H1 (cell line): Measurements from ENCODE around the gene PPP2R2C. TPM values are rescaled to one million over a fixed set of nuclear protein-coding genes. Genes with fewer than 3 reads are reported as not detected.

Source experiments
- CTCF ChIA-PET: fragments of 300-600 bp; sonication (Branson Sonifier 250); formaldehyde crosslinking; loops from one replicate; lab custom pipeline; 2021; ENCODE audit not compliant: partially characterized antibody; lab: Charles Lee
- POLR2A ChIA-PET: fragments of 300-600 bp; sonication (Branson Sonifier 250); formaldehyde crosslinking; loops from one replicate; lab custom pipeline; 2021; ENCODE audit warnings: inconsistent platforms; ENCODE audit not compliant: partially characterized antibody; lab: Charles Lee
- DNase-seq, 2 experiments: peaks; one replicate each; pipeline versions ENCODE4 v3.0.0 to v3.0.0-alpha.2; 2010 to 2022; ENCODE audit warnings: low spot score in 2 of 2, low read depth in 1 of 2, mixed read lengths in 1 of 2
- FAIRE-seq: peaks from 2 replicates; lab custom pipeline; 2011; peaks lifted over from hg19 to GRCh38; lab: Jason Lieb, UNC
- H2AFZ ChIP-seq: 2 replicates; pipeline ENCODE4 v1.8.1; 2012; ENCODE audit warnings: low read length, inconsistent platforms
- H2AK5ac ChIP-seq: 2 replicates; pipeline ENCODE4 v1.6.1; 2013; ENCODE audit warnings: low read depth, low read length
- H2BK120ac ChIP-seq: replicated peaks from 2 replicates; pipeline ENCODE3; 2013; ENCODE audit warnings: low read depth, low read length, inconsistent platforms
- H2BK12ac ChIP-seq: 2 replicates; pipeline ENCODE4 v1.6.1; 2013; ENCODE audit warnings: low read depth, low read length
- H2BK15ac ChIP-seq: 2 replicates; pipeline ENCODE4 v1.6.1; 2013; ENCODE audit warnings: low read length
- H2BK20ac ChIP-seq: 2 replicates; pipeline ENCODE4 v1.6.1; 2013; ENCODE audit warnings: low read length
- H2BK5ac ChIP-seq: 2 replicates; pipeline ENCODE4 v1.6.1; 2013; ENCODE audit warnings: low read depth, low read length
- H3K14ac ChIP-seq: 2 replicates; pipeline ENCODE4 v1.6.1; 2013; ENCODE audit warnings: inconsistent platforms; ENCODE audit not compliant: insufficient read length
- H3K18ac ChIP-seq: 2 replicates; pipeline ENCODE4 v1.6.1; 2013; ENCODE audit warnings: low read length; ENCODE audit errors: extremely low read depth
- H3K23ac ChIP-seq: 2 replicates; pipeline ENCODE4 v1.6.1; 2013; ENCODE audit warnings: inconsistent platforms; ENCODE audit not compliant: insufficient read length
- H3K23me2 ChIP-seq: 2 replicates; pipeline ENCODE4 v1.6.1; 2013; ENCODE audit warnings: low read depth, low read length
- H3K27ac ChIP-seq: 2 replicates; pipeline ENCODE4 v1.6.1; 2011; ENCODE audit warnings: low read depth, low read length, inconsistent platforms
- H3K27me3 ChIP-seq, 4 experiments: replicated peaks in 1 of 4; 1 replicate in 1 of 4; 2 replicates in 3 of 4; pipeline versions ENCODE4 v1.6.1 to v1.8.1; 2011 to 2013; ENCODE audit warnings: low read length in 3 of 4, mild to moderate bottlenecking in 3 of 4, inconsistent platforms in 2 of 4, mixed read lengths in 2 of 4, moderate library complexity in 1 of 4; ENCODE audit not compliant: control insufficient read depth in 3 of 4, insufficient read depth in 3 of 4; ENCODE audit errors: extremely low read depth in 1 of 4
- H3K36me3 ChIP-seq, 4 experiments: 2 replicates each; pipeline versions ENCODE4 v1.6.1 to v1.8.1; 2011 to 2013; ENCODE audit warnings: mild to moderate bottlenecking in 4 of 4, low read length in 3 of 4, moderate library complexity in 2 of 4, control low read depth in 1 of 4, inconsistent platforms in 1 of 4; ENCODE audit not compliant: insufficient read depth in 4 of 4, control insufficient read depth in 2 of 4
- H3K4ac ChIP-seq: replicated peaks from 2 replicates; pipeline ENCODE3; 2013; ENCODE audit warnings: low read length, low read depth, mixed read lengths, inconsistent platforms; ENCODE audit not compliant: insufficient read length
- H3K4me1 ChIP-seq, 4 experiments: replicated peaks in 1 of 4; 1 replicate in 1 of 4; 2 replicates in 3 of 4; pipeline versions ENCODE4 v1.6.1 to v1.8.1; 2011 to 2013; ENCODE audit warnings: low read length in 3 of 4, inconsistent platforms in 2 of 4, mixed read lengths in 1 of 4; ENCODE audit not compliant: insufficient read depth in 4 of 4, control insufficient read depth in 3 of 4
- H3K4me2 ChIP-seq, 2 experiments: 2 replicates each; pipeline versions ENCODE4 v1.6.1 to v1.8.1; 2011 to 2013; ENCODE audit warnings: low read depth in 2 of 2, low read length in 2 of 2, control low read depth in 1 of 2, inconsistent platforms in 1 of 2, mild to moderate bottlenecking in 1 of 2; ENCODE audit not compliant: insufficient read depth in 1 of 2
- H3K4me3 ChIP-seq, 4 experiments: fragments of 200-600, 300-600 bp in 1 of 4; sonication (generic), shearing (Covaris generic), sonication (Bioruptor Twin) in 1 of 4; 2 replicates each; pipeline versions ENCODE4 v1.5.1 to v1.8.1; 2011 to 2016; ENCODE audit warnings: low read length in 4 of 4, low read depth in 3 of 4, control low read depth in 2 of 4, inconsistent platforms in 2 of 4, mild to moderate bottlenecking in 2 of 4, mixed read lengths in 1 of 4, moderate library complexity in 1 of 4; ENCODE audit not compliant: insufficient read depth in 2 of 4; ENCODE audit errors: extremely low read depth in 1 of 4
- H3K56ac ChIP-seq: replicated peaks from 2 replicates; pipeline ENCODE3; 2013; ENCODE audit warnings: low read depth, mild to moderate bottlenecking, mixed read lengths, low read length, inconsistent platforms; ENCODE audit not compliant: insufficient read length
- H3K79me1 ChIP-seq: 2 replicates; pipeline ENCODE4 v1.6.1; 2013; ENCODE audit warnings: low read depth, low read length, control low read depth
- H3K79me2 ChIP-seq, 2 experiments: 2 replicates each; pipeline versions ENCODE4 v1.6.1 to v1.8.1; 2012 to 2013; ENCODE audit warnings: low read length in 2 of 2, mild to moderate bottlenecking in 2 of 2, inconsistent platforms in 1 of 2; ENCODE audit not compliant: insufficient read depth in 2 of 2, control insufficient read depth in 1 of 2
- H3K9ac ChIP-seq, 4 experiments: replicated peaks in 1 of 4; 1 replicate in 1 of 4; 2 replicates in 3 of 4; pipeline versions ENCODE4 v1.6.1 to v1.8.1; 2011 to 2013; ENCODE audit warnings: low read depth in 3 of 4, low read length in 3 of 4, control low read depth in 2 of 4, mild to moderate bottlenecking in 2 of 4, moderate library complexity in 2 of 4, inconsistent platforms in 1 of 4; ENCODE audit errors: extremely low read depth in 1 of 4
- H3K9me3 ChIP-seq, 2 experiments: 2 replicates each; pipeline versions ENCODE4 v1.6.1 to v1.8.1; 2012 to 2013; ENCODE audit warnings: mild to moderate bottlenecking in 2 of 2, moderate library complexity in 2 of 2, control low read depth in 1 of 2, inconsistent platforms in 1 of 2, low read depth in 1 of 2, low read length in 1 of 2, mixed read lengths in 1 of 2; ENCODE audit not compliant: insufficient read depth in 2 of 2
- H4K20me1 ChIP-seq, 2 experiments: replicated peaks in 1 of 2; 2 replicates each; pipeline versions ENCODE3 to v1.8.1; 2011 to 2013; ENCODE audit warnings: inconsistent platforms in 2 of 2, low read length in 2 of 2, mild to moderate bottlenecking in 1 of 2; ENCODE audit not compliant: insufficient read depth in 2 of 2, control insufficient read depth in 1 of 2
- H4K5ac ChIP-seq: 2 replicates; pipeline ENCODE4 v1.6.1; 2013; ENCODE audit warnings: low read length, low read depth, mixed read lengths, inconsistent platforms; ENCODE audit not compliant: insufficient read length
- H4K8ac ChIP-seq: 2 replicates; pipeline ENCODE4 v1.8.0; 2013; ENCODE audit warnings: mild to moderate bottlenecking, moderate library complexity, low read length, inconsistent platforms; ENCODE audit not compliant: insufficient read depth; ENCODE audit errors: extremely low read depth
- H4K91ac ChIP-seq: replicated peaks from 2 replicates; pipeline ENCODE3; 2013; ENCODE audit warnings: low read length, mixed read lengths, inconsistent platforms; ENCODE audit not compliant: insufficient read length
- EP300 ChIP-seq, 2 experiments: IDR thresholded peaks; 1 replicate in 1 of 2; 2 replicates in 1 of 2; pipeline ENCODE4 v1.6.1; 2011 to 2012; ENCODE audit warnings: low read depth in 2 of 2, low read length in 2 of 2, mild to moderate bottlenecking in 2 of 2, borderline replicate concordance in 1 of 2, inconsistent platforms in 1 of 2, moderate library complexity in 1 of 2
- WGBS, 2 experiments: shearing (Covaris generic) in 1 of 2; methylation state at CpG; one replicate each; pipeline versions ENCODE4 v1.1.6 to v1.1.7; 2013 to 2015; ENCODE audit warnings: low lambda C conversion rate in 2 of 2, mixed read lengths in 2 of 2, inconsistent platforms in 1 of 2, low coverage in 1 of 2, missing lambda C conversion rate in 1 of 2; ENCODE audit not compliant: insufficient replicate concordance in 2 of 2, insufficient coverage in 1 of 2, insufficient read length in 1 of 2; ENCODE audit errors: extremely low coverage in 1 of 2, missing lambda C conversion rate in 1 of 2; 5-methylcytosine and 5-hydroxymethylcytosine counted together
- polyA plus RNA-seq, 7 experiments: library from polyadenylated mRNA; depleted of rRNA in 3 of 7; stranded (reverse) in 5 of 7; unstranded in 2 of 7; fragments of >200 nt in 5 of 7; fragments of 200-250 nt in 2 of 7; gene quantifications; 1 replicate in 5 of 7; 2 replicates in 1 of 7; 4 replicates in 1 of 7; pipeline versions ENCODE4 v1.2.1 to v1.2.3, GENCODE V29; 2011 to 2013; ENCODE audit warnings: missing spikeins in 2 of 7, mixed read lengths in 2 of 7
- total RNA-seq: library from RNA; stranded (reverse); fragmentation: NEBNext Ultra II Directional; extraction: Animal tissue kit (Norgen Biotek cat#: 25700); gene quantifications from 2 replicates; pipeline ENCODE4 v1.2.1, GENCODE V29; 2021

PPP2R2C gene
- total and polyA plus RNA-seq, 2 of the 8 experiments (the other 6 are each of a cell fraction or from before 2014, with no cell fraction given) = 6.4 TPM

GRCh38 chr4:6300359-6300758, 172.1 kb downstream of the PPP2R2C start:
- FAIRE-seq (no peak), DNase-seq (no peak)
- Histone ChIP-seq H3K23me2 (peaks cover 5% of the 10 kb centered on the region; the same call in 1 of the 2 replicates), H3K79me1 (no peaks in the 10 kb centered on the region), H4K5ac (no peak overlapping the region), H3K4me3 (no peak overlapping the region), H2BK15ac (no peak overlapping the region), H3K9ac (no peak overlapping the region), H3K79me2 (no peaks in the 10 kb centered on the region), H3K4me1 (no peaks in the 10 kb centered on the region), H2BK20ac (no peak overlapping the region)
- POLR2A ChIA-PET = no interaction called here
- TF ChIP-seq EP300 (IDR thresholded peaks at IDR 0.05; ENCODE audit: borderline replicate concordance in 1 of 2, low read depth in 2 of 2, low read length in 2 of 2) = no peak
- TF ChIP-seq, all 59 proteins: peak for 0
- H3K27ac ChIP-seq = no peak overlapping the region
- no peak overlapping the region for H2AK5ac ChIP-seq
- H2BK120ac ChIP-seq = no peak overlapping the region
- H3K56ac ChIP-seq = no peak overlapping the region
- H3K9me3 ChIP-seq = no peaks in the 10 kb centered on the region
- WGBS, 2 experiments = 77% methylated on average over 11 of the region's 11 CpGs; no CpG with 5 or more reads in 1 of the 2 experiments
- CTCF ChIA-PET = interaction anchor here (1.0 to 1.3 kb wide), 3 partner anchors 10 to 27 kb away, joined by 3 to 5 read pairs (median 3); no protein-coding TSS in a partner anchor
- H2BK12ac ChIP-seq = no peak overlapping the region
- no peak overlapping the region for H3K4me2 ChIP-seq
- H4K8ac ChIP-seq = no peak overlapping the region
- H3K23ac ChIP-seq = no peak overlapping the region
- H4K91ac ChIP-seq = no peak overlapping the region
- H3K4ac ChIP-seq = no peak overlapping the region
- H3K18ac ChIP-seq = no peak overlapping the region
- no peak overlapping the region for H3K14ac ChIP-seq
- H3K27me3 ChIP-seq = no peaks in the 10 kb centered on the region
- peaks cover 0 to 25% (median 18%) of the 10 kb centered on the region in 4 experiments; a peak in 5 of 8 replicates for H3K36me3 ChIP-seq
- H2AFZ ChIP-seq = no peak overlapping the region
- H2BK5ac ChIP-seq = no peak overlapping the region
- H4K20me1 ChIP-seq = peaks cover 0 to 10% of the 10 kb centered on the region in 2 experiments
